AG09309 (cell line): ENCODE measurements around the gene CNTN6.

Experiments
- DNase-seq: peaks from one replicate; pipeline ENCODE4 v3.0.0-alpha.2; 2010; ENCODE audit warnings: low read depth
- H3K4me3 ChIP-seq: 2 replicates; pipeline ENCODE4 v1.5.1; 2011; ENCODE audit warnings: mild to moderate bottlenecking, low read depth, low read length, moderate library complexity; ENCODE audit not compliant: control insufficient read depth
- TF ChIP-seq, protein P1 (sequence below): IDR thresholded peaks from 2 replicates; pipeline ENCODE4 v1.5.1; 2011; ENCODE audit warnings: mild to moderate bottlenecking, low read depth, low read length, inconsistent platforms; ENCODE audit not compliant: insufficient read depth, control insufficient read depth; ENCODE audit errors: missing control alignments

CNTN6 gene

DNA sequence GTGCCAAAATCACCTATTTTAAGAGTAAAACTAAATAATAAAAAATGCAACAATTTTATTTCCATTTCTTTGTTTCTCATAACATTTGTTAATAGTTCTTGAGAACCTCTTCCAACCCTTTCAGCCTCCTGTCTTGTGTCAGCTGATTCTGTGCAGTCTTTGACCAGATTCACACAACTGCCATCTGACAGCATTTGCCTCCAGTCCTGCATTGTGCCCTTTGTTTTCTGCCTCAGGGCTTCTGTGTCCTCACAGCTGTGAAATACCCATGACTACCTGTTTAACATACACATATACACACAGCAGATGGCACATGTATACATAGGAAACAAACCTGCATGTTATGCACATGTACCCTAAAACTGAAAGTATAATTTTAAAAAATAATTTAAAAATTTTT, 13.2 kb upstream of the CNTN6 start:
- no peak for DNase-seq
- no peak overlapping the region for H3K4me3 ChIP-seq
- TF ChIP-seq, protein P1, sequence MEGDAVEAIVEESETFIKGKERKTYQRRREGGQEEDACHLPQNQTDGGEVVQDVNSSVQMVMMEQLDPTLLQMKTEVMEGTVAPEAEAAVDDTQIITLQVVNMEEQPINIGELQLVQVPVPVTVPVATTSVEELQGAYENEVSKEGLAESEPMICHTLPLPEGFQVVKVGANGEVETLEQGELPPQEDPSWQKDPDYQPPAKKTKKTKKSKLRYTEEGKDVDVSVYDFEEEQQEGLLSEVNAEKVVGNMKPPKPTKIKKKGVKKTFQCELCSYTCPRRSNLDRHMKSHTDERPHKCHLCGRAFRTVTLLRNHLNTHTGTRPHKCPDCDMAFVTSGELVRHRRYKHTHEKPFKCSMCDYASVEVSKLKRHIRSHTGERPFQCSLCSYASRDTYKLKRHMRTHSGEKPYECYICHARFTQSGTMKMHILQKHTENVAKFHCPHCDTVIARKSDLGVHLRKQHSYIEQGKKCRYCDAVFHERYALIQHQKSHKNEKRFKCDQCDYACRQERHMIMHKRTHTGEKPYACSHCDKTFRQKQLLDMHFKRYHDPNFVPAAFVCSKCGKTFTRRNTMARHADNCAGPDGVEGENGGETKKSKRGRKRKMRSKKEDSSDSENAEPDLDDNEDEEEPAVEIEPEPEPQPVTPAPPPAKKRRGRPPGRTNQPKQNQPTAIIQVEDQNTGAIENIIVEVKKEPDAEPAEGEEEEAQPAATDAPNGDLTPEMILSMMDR, result no peak

DNA sequence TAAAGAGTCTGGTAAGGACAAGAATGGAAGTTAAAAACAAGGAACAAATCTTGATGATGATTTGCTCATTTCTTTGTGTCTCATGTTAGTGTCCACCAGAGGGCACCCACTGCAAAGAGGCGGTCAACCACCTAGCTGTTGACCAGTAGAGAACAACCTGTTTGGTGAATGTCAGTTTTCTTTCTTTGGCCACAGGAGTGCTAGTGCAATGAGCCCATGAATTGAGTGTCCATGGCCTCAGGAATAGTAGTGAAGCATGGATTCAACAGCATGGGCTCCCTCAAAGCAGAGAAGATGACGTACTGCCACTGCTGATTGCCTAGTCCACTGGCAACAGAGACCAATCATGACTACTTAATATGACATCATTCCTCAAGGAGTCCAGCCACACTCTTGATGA, 10.7 kb upstream of the CNTN6 start:
- TF ChIP-seq, protein P1, result peak; percentile 57
- H3K4me3 ChIP-seq, result no peak overlapping the region
- DNase-seq, result no peak

DNA sequence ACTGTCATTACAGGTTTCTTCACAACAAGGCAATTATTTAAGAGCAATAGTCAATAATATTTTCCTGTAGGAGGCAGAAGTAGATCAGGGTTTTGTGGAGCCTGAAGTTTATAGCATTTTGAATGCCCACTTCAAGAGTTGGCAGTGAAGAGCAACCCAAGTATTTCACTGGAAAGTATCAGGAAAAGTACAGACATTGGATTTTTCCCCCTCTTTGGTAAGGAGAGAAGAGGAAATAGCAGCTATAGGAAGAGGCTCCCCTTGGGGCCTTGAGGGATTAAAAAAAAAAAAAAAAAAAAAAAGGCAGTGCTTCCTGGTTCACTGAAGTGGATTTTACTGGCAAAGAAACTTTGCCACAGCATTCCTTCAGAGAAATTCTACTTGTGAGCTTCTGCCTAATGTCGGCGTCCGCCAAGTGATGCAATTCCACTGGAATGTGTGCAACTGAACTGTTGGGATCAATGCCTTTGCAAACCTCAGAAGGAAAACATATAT, 5.7 kb upstream of the CNTN6 start:
- TF ChIP-seq, protein P1, result no peak
- no peak overlapping the region for H3K4me3 ChIP-seq

DNA sequence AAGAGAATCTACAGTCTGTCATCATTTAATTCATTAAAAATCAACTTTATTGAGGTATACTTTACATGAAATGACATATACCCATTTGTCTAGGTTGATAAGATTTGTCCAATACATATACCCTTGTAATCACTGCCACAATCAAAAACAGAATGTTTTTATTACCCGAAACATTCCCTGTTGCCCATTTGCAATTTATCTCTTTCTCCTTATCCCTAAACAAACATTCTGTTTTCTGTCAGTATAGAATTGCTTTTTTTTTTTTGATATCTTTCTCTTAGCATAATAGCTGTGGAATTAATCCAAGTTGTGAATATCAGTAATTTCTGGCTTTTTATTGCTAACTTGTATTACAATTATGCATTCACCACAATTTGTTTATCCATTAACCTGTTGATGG, 4.3 kb upstream of the CNTN6 start:
- no peak overlapping the region for H3K4me3 ChIP-seq
- no peak for DNase-seq
- TF ChIP-seq, protein P1, result no peak

More for the DNA sequence above, 5.7 kb upstream of the CNTN6 start:
- DNase-seq, result peak; percentile 59

DNA sequence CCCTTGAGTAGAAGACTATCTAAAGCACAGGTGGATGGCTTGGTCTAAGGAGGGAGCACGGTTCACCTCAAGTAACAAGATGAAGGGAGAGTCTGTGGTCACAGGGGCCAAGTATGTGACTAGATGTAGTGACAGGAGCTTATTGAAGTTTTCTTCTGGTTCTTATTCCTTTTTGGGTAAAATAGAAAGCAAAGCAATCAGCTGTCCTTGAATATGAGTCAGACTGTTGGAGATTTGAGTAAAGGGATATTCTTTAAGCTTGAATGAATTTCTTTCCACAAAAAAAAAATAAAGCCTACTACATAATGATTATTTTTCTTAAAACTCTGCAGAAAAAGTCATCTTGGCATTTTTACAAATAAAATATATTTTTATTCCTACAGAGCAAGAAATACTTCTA, 1.5 kb upstream of the CNTN6 start:
- DNase-seq, result no peak
- TF ChIP-seq, protein P1, result no peak
- H3K4me3 ChIP-seq, result no peak overlapping the region

DNA sequence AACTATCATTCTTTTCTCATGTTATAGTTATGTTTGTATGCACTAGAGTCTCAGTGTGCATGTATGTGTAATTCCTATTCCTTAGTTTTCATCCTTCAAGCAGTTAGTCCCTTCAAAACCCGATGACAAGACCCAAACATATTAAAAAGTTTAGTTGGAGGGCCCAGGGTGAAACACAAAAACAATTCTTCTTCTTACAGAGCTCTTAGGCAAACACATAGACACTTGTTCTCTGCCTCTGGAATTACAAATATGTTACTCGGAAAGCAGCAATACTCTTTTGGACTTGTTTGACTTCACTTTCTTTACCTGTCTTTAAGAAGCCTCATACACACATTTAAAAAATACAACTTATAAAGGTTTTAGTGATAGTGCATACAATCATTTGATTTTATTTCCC, 763 bp upstream of the CNTN6 start:
- no peak for DNase-seq

More for the DNA sequence above, 763 bp upstream of the CNTN6 start:
- TF ChIP-seq, protein P1, result no peak
- H3K4me3 ChIP-seq, result no peak overlapping the region
